ENCODE results near the gene MVP.
A peak's percentile ranks its signal among the peaks of the same experiment; 100 is the strongest.

The MVP gene

GRCh38 chr16:29848420-29849297, 28.4 kb downstream of the MVP start:
- no peaks in the 10 kb centered on the region for H3K27me3 ChIP-seq (ENCODE audit: insufficient read depth, low read depth, severe bottlenecking)
- TF ChIP-seq CTCF (IDR thresholded peaks at IDR 0.05; ENCODE audit: low read depth, low read length), result peak; percentile 99
- H3K27ac ChIP-seq, result no peak overlapping the region
- H3K9me3 ChIP-seq (ENCODE audit: severe bottlenecking), result no peaks in the 10 kb centered on the region
- H3K4me3 ChIP-seq (ENCODE audit: low read depth, low read length), result no peak overlapping the region
- no peaks in the 10 kb centered on the region for H3K36me3 ChIP-seq
- peak; percentile 85 for DNase-seq

GRCh38 chr16:29849505-29849904, 29.2 kb downstream of the MVP start:
- no peak for DNase-seq
- Histone ChIP-seq H3K9me3 (ENCODE audit: severe bottlenecking) (no peaks in the 10 kb centered on the region), H3K4me3 (ENCODE audit: low read depth, low read length) (no peak overlapping the region), H3K36me3 (no peaks in the 10 kb centered on the region), H3K27ac (no peak overlapping the region), H3K27me3 (ENCODE audit: insufficient read depth, low read depth, severe bottlenecking) (no peaks in the 10 kb centered on the region)
- TF ChIP-seq CTCF (IDR thresholded peaks at IDR 0.05; ENCODE audit: low read depth, low read length), result no peak

GRCh38 chr16:29850998-29851397, 30.7 kb downstream of the MVP start:
- H3K4me3 ChIP-seq (ENCODE audit: low read depth, low read length), result no peak overlapping the region
- no peaks in the 10 kb centered on the region for H3K9me3 ChIP-seq (ENCODE audit: severe bottlenecking)
- no peak overlapping the region for H3K27ac ChIP-seq
- TF ChIP-seq CTCF (IDR thresholded peaks at IDR 0.05; ENCODE audit: low read depth, low read length), result no peak
- H3K36me3 ChIP-seq, result no peaks in the 10 kb centered on the region
- H3K27me3 ChIP-seq (ENCODE audit: insufficient read depth, low read depth, severe bottlenecking), result no peaks in the 10 kb centered on the region
- DNase-seq, result no peak

GRCh38 chr16:29852654-29853053, 32.4 kb downstream of the MVP start:
- no peak for TF ChIP-seq CTCF (IDR thresholded peaks at IDR 0.05; ENCODE audit: low read depth, low read length)
- Histone ChIP-seq H3K4me3 (ENCODE audit: low read depth, low read length) (no peak overlapping the region), H3K27me3 (ENCODE audit: insufficient read depth, low read depth, severe bottlenecking) (no peaks in the 10 kb centered on the region), H3K36me3 (no peaks in the 10 kb centered on the region), H3K9me3 (ENCODE audit: severe bottlenecking) (no peaks in the 10 kb centered on the region), H3K27ac (no peak overlapping the region)
- DNase-seq, result no peak

- TF ChIP-seq CTCF (IDR thresholded peaks at IDR 0.05; ENCODE audit: low read depth, low read length), result no peak
- Histone ChIP-seq H3K27ac (no peak overlapping the region), H3K27me3 (ENCODE audit: insufficient read depth, low read depth, severe bottlenecking) (no peaks in the 10 kb centered on the region), H3K36me3 (peaks cover 9% of the 10 kb centered on the region), H3K9me3 (ENCODE audit: severe bottlenecking) (no peaks in the 10 kb centered on the region), H3K4me3 (ENCODE audit: low read depth, low read length) (no peak overlapping the region)
- DNase-seq, result no peak
These were observed 34.3 kb downstream of the MVP start for GRCh38 chr16:29854520-29855100.
